ENCODE data around the gene ARL4A. TPM values are rescaled to one million over a fixed set of nuclear protein-coding genes. Genes with fewer than 3 reads are reported as not detected.
"Not testable (repeated sequence)": the region's sequence is repeated elsewhere in the genome, so short reads cannot be mapped to it uniquely, and the experiment has no call there.

Gene ARL4A
- total and polyA plus RNA-seq, 2 of the 13 experiments (the other 11 are each of a cell fraction or from before 2014, with no cell fraction given): 10.8 to 25.6 TPM

DNA sequence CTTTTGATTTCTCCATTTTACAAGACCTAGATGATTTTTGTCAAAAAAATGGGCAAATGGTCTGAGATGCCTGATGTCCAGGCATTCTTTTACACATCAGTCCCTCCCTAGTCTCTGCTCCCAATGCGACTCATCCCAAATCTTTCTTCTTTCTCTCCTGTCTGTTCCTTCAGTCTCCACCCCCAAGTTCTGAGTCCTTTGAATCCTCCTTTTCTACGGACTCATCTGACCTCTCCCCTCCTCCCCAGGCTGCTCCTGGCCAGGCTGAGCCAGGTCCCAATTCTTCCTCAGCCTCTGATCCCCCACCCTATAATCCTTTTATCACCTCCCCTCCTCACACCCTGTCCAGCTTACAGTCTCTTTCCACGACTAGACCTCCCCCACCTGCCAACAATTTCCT, 26.4 kb upstream of the ARL4A start:
- H2AFZ ChIP-seq (ENCODE audit: low read length); ATAC-seq; CTCF ChIA-PET (ENCODE audit: low intra/inter-chr PET ratio, low total read pairs); FAIRE-seq; H3K4me1 ChIP-seq (ENCODE audit: insufficient read depth, low read length); BruUV-seq (replicated peaks); H3K9ac ChIP-seq (ENCODE audit: insufficient read depth, low read depth, low read length); DNase-seq (ENCODE audit: low spot score); H3K27ac ChIP-seq (ENCODE audit: extremely low read length, insufficient read depth, low read length); H3K4me3 ChIP-seq (replicated peaks in 1 of 3; ENCODE audit: insufficient read depth in 1 of 3, low read depth in 2 of 3, low read length in 3 of 3); H3K79me2 ChIP-seq (ENCODE audit: insufficient read depth, low read length); POLR2A ChIA-PET; H3K9me3 ChIP-seq (ENCODE audit: low read length); H3K4me2 ChIP-seq (ENCODE audit: low read depth, low read length); H3K27me3 ChIP-seq (ENCODE audit: control insufficient read depth in 1 of 2, insufficient read depth in 2 of 2, low read length in 2 of 2); H4K20me1 ChIP-seq (ENCODE audit: insufficient read depth, low read length); H3K36me3 ChIP-seq (replicated peaks in 1 of 2; ENCODE audit: control insufficient read depth in 1 of 2, insufficient read depth in 2 of 2, low read length in 2 of 2); in situ Hi-C loops (cut with HindIII; ENCODE audit: extremely low pct_ligation_motif_present, low pct_unique_long_range_greater_than_20kb); intact Hi-C loops (cut with micrococcal nuclease; ENCODE audit: unreplicated experiment): not testable (repeated sequence)
- WGBS (ENCODE audit: low lambda C conversion rate): 84% methylated on average over 3 of the region's 3 CpGs

- Histone ChIP-seq H3K27me3 (ENCODE audit: control insufficient read depth in 1 of 2, insufficient read depth in 2 of 2, low read length in 2 of 2) (no peaks in the 10 kb centered on the region), H3K4me3 (replicated peaks in 1 of 3; ENCODE audit: insufficient read depth in 1 of 3, low read depth in 2 of 3, low read length in 3 of 3) (no peak overlapping the region), H3K9ac (ENCODE audit: insufficient read depth, low read depth, low read length) (no peak overlapping the region), H3K9me3 (ENCODE audit: low read length) (no peaks in the 10 kb centered on the region), H3K4me1 (ENCODE audit: insufficient read depth, low read length) (peaks cover 8% of the 10 kb centered on the region; the same call in 1 of the 2 replicates), H3K4me2 (ENCODE audit: low read depth, low read length) (no peak overlapping the region), H2AFZ (ENCODE audit: low read length) (no peak overlapping the region), H3K27ac (ENCODE audit: extremely low read length, insufficient read depth, low read length) (no peak overlapping the region), H3K36me3 (replicated peaks in 1 of 2; ENCODE audit: control insufficient read depth in 1 of 2, insufficient read depth in 2 of 2, low read length in 2 of 2) (no peaks in the 10 kb centered on the region), H4K20me1 (ENCODE audit: insufficient read depth, low read length) (no peaks in the 10 kb centered on the region), H3K79me2 (ENCODE audit: insufficient read depth, low read length) (no peaks in the 10 kb centered on the region)
- in situ Hi-C loops (cut with HindIII; ENCODE audit: extremely low pct_ligation_motif_present, low pct_unique_long_range_greater_than_20kb): no loop called here
- TF ChIP-seq, protein P1, sequence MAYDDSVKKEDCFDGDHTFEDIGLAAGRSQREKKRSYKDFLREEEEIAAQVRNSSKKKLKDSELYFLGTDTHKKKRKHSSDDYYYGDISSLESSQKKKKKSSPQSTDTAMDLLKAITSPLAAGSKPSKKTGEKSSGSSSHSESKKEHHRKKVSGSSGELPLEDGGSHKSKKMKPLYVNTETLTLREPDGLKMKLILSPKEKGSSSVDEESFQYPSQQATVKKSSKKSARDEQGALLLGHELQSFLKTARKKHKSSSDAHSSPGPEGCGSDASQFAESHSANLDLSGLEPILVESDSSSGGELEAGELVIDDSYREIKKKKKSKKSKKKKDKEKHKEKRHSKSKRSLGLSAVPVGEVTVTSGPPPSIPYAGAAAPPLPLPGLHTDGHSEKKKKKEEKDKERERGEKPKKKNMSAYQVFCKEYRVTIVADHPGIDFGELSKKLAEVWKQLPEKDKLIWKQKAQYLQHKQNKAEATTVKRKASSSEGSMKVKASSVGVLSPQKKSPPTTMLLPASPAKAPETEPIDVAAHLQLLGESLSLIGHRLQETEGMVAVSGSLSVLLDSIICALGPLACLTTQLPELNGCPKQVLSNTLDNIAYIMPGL (CRISPR knock-in tag; IDR thresholded peaks at IDR 0.05; ENCODE audit: borderline replicate concordance in 1 of 2, low read depth in 1 of 2): no peak
- no peak for TF ChIP-seq GMEB1 (CRISPR knock-in tag; IDR thresholded peaks at IDR 0.05; ENCODE audit: borderline replicate concordance)
- TF ChIP-seq, protein P2, sequence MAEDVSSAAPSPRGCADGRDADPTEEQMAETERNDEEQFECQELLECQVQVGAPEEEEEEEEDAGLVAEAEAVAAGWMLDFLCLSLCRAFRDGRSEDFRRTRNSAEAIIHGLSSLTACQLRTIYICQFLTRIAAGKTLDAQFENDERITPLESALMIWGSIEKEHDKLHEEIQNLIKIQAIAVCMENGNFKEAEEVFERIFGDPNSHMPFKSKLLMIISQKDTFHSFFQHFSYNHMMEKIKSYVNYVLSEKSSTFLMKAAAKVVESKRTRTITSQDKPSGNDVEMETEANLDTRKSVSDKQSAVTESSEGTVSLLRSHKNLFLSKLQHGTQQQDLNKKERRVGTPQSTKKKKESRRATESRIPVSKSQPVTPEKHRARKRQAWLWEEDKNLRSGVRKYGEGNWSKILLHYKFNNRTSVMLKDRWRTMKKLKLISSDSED (CRISPR knock-in tag; IDR thresholded peaks at IDR 0.05): no peak
- intact Hi-C loops (cut with micrococcal nuclease; ENCODE audit: unreplicated experiment): no loop called here
- ChIA-PET CTCF (ENCODE audit: low intra/inter-chr PET ratio, low total read pairs) (no interaction called here), POLR2A (no interaction called here)
- no peak for ATAC-seq
- no peak for FAIRE-seq
- DNase-seq (ENCODE audit: low spot score): no peak
- no TSS peak for BruUV-seq (replicated peaks)
- 75% methylated on average over 1 of the region's 6 CpGs for WGBS (ENCODE audit: low lambda C conversion rate)
Measured at GRCh38 chr7:12661581-12661980, 25.9 kb upstream of the ARL4A start.

Data from HepG2 (cell line).